GM19372 (cell line): ENCODE data around the gene EFNA4.

Experiments
- ATAC-seq: cut with Tn5 transposase; IDR thresholded peaks from one replicate; pipeline ENCODE4 v1.9.1; 2021; ENCODE audit warnings: mild to moderate bottlenecking, low read depth, moderate library complexity; ENCODE audit not compliant: unreplicated experiment

EFNA4 gene

GRCh38 chr1:155063550-155064110 is at the start of gene EFNA4:
Gene EFNA4, plus strand, starts transcription at chr1:155063740. Its CDS starts 84 bp downstream, at chr1:155063824.
- ATAC-seq, result peak; percentile 60

- no peak for ATAC-seq
These were observed 48.6 kb upstream of the EFNA4 start for GRCh38 chr1:155014709-155015508.

GRCh38 chr1:155015527-155016230 is 47.9 kb upstream of the EFNA4 start:
- no peak for ATAC-seq

GRCh38 chr1:155016231-155016831 is 47.2 kb upstream of the EFNA4 start:
- no peak for ATAC-seq

- no peak for ATAC-seq
These were observed 46.2 kb upstream of the EFNA4 start for GRCh38 chr1:155017041-155017945.

GRCh38 chr1:155017946-155018316 is 45.6 kb upstream of the EFNA4 start:
- ATAC-seq, result no peak

GRCh38 chr1:155018617-155019348 is 44.8 kb upstream of the EFNA4 start:
- no peak for ATAC-seq

- no peak for ATAC-seq
These were observed 43.9 kb upstream of the EFNA4 start for GRCh38 chr1:155019377-155020245.

- no peak for ATAC-seq
These were observed 41.2 kb upstream of the EFNA4 start for GRCh38 chr1:155022136-155022926.

GRCh38 chr1:155022927-155023236 is 40.7 kb upstream of the EFNA4 start:
- no peak for ATAC-seq

GRCh38 chr1:155023627-155024026 is 39.9 kb upstream of the EFNA4 start:
- no peak for ATAC-seq

GRCh38 chr1:155024315-155024714 is 39.2 kb upstream of the EFNA4 start:
- ATAC-seq, result no peak

- ATAC-seq, result no peak
These were observed 37.4 kb upstream of the EFNA4 start for GRCh38 chr1:155026154-155026553.

- no peak for ATAC-seq
These were observed 37.0 kb upstream of the EFNA4 start for GRCh38 chr1:155026588-155026987.

- no peak for ATAC-seq
These were observed 33.9 kb upstream of the EFNA4 start for GRCh38 chr1:155029513-155030242.

- ATAC-seq, result no peak
These were observed 33.2 kb upstream of the EFNA4 start for GRCh38 chr1:155030243-155030795.

GRCh38 chr1:155030899-155031298 is 32.6 kb upstream of the EFNA4 start:
- no peak for ATAC-seq
